Activated CD4-positive, alpha-beta T cell treated with anti-CD3 and anti-CD28 coated beads, Interleukin-2, amount 10 ng/mL, durations not matched to agents 24 days and 14 days (primary cell): ENCODE data around the gene FARSA. TPM values are rescaled to one million over a fixed set of nuclear protein-coding genes. Genes with fewer than 3 reads are reported as not detected.
"Not testable (repeated sequence)": the region's sequence is repeated elsewhere in the genome, so short reads cannot be mapped to it uniquely, and the experiment has no call there.

Experiments used
- DNase-seq: peaks from one replicate; pipeline ENCODE4 v3.0.0; 2022
- H3K27ac Mint-ChIP-seq: one replicate; pipeline ENCODE4 v1.8.0; 2022; ENCODE audit warnings: mild to moderate bottlenecking, mixed read lengths
- H3K27me3 Mint-ChIP-seq: one replicate; pipeline ENCODE4 v1.8.0; 2022; ENCODE audit warnings: mixed read lengths
- H3K36me3 Mint-ChIP-seq: one replicate; pipeline ENCODE4 v1.8.0; 2022; ENCODE audit warnings: low read depth, mild to moderate bottlenecking, mixed read lengths
- H3K4me1 Mint-ChIP-seq: one replicate; pipeline ENCODE4 v1.8.0; 2021; ENCODE audit warnings: mixed read lengths
- H3K4me3 Mint-ChIP-seq: one replicate; pipeline ENCODE4 v1.8.0; 2022; ENCODE audit warnings: mild to moderate bottlenecking, moderate library complexity, mixed read lengths
- H3K9me3 Mint-ChIP-seq: one replicate; pipeline ENCODE4 v1.8.0; 2021; ENCODE audit warnings: mixed read lengths
- intact Hi-C: fragments of 100-400 bp; cut with micrococcal nuclease; formaldehyde crosslinking; loops from one replicate; pipeline ENCODE4 v1.15.1; 2023
- total RNA-seq: library from RNA; stranded (reverse); gene quantifications from 2 replicates; pipeline ENCODE4 v1.2.3, GENCODE V29; 2022

FARSA gene
- total RNA-seq, 1 donor from 2014 or later: 202 TPM

DNA sequence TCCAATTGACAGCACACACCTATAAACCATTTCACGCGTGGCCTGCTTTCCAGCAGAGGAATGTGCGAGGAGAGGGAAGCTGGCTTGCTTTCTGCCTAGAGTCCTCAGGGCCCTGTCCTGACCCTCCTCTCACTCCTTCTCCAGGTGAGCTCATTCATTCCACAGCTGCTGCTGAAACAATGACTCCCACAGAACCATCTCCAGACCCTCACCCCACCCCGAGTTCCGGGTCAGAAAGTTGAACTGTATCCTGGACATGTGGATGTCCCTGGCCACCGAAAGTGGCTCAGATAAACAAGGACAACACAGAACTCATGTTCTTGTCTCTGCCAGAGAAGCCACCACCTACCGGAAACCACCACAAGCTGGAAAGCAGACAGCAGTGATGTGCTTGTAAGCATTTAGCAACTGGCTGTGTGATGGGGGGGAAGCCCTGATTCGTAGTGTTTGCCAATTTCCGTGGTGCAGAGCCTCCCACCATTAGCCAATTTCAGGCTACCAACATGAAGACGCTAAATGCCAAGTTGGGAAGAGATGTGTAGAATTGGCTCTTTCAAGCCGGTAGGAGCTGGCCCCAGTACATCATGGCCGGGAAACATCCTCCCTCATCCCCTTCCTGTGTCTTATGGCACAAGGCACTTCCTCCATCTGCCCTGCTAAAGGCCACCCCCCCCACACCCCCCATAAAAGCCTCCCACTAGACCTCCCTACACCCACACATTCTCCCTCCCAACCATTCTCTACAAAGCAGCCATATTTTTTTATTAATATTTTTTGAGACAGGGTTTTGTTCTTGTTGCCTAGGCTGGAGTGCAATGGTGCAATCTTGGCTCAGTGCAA, 19.4 kb downstream of the FARSA start:
- DNase-seq: peak; percentile 88
- peak overlapping the region; percentile 91 for H3K27ac Mint-ChIP-seq
- peaks cover under 1% of the 10 kb centered on the region for H3K36me3 Mint-ChIP-seq
- H3K4me3 Mint-ChIP-seq: peak overlapping the region; percentile 65
- peaks cover 24% of the 10 kb centered on the region for H3K4me1 Mint-ChIP-seq
- H3K27me3 Mint-ChIP-seq: peaks cover under 1% of the 10 kb centered on the region
- H3K9me3 Mint-ChIP-seq: no peaks in the 10 kb centered on the region
- intact Hi-C loops: loop anchor here (10.0 kb wide), 1 partner anchor 1611 kb away; the partner anchor contains the start of gene TECR

DNA sequence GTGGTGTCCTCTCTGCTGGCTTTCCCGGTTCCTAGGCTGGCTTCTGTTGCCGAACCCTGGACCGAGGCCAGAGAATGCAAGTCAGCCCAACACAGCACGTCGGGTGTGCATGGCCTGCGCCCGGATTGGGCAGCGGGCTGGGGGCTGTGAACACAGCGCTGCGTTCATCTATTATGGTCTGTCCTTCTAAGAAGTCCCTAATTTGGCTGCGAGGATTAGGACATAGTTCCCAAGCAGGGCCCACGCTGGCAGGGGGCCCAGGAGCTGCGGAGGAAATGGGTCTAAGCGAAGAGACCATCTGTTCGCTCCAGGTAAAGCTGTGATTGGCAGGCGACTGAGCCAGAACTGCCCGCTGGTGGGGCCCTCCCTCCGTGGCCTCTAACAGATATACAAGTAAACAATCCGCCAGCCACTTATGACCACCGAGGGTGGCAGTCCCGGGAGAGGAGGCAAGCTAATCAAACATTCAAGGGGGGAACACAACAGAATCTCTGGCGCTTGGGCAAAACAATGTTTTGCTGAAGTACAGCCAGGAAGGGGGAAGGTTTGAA, 20.4 kb downstream of the FARSA start:
- peak overlapping the region; percentile 70 for H3K27ac Mint-ChIP-seq
- H3K27me3 Mint-ChIP-seq: no peaks in the 10 kb centered on the region
- no peak overlapping the region for H3K4me3 Mint-ChIP-seq
- H3K36me3 Mint-ChIP-seq: no peaks in the 10 kb centered on the region
- intact Hi-C loops: loop anchor here (10.0 kb wide), 1 partner anchor 1612 kb away; the partner anchor contains the start of gene TECR
- DNase-seq: no peak
- peaks cover 16% of the 10 kb centered on the region for H3K4me1 Mint-ChIP-seq
- no peaks in the 10 kb centered on the region for H3K9me3 Mint-ChIP-seq

DNA sequence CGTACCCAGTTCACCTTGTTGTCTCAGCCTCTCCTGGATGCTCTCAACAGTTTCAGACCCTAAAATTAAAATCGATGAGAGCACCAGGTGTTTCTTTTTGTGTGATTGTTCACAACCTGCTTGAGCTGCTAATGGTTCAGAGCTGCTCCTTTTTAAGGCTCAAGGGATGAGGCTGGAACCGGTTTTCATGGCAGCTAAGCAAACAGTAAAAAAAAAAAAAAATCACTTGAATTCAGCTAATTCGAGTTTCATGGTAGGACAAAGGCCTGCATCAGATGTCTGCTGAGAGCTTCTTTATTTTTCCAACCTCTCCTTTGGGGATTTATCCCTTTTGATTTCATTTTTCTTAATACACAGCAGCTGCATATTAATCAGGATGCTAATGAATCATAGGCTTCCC, 20.9 kb downstream of the FARSA start:
- intact Hi-C loops: loop anchor here (10.0 kb wide), 1 partner anchor 1612 kb away; the partner anchor contains the start of gene TECR
- Mint-ChIP-seq H3K27me3 (no peaks in the 10 kb centered on the region), H3K4me3 (no peak overlapping the region), H3K9me3 (no peaks in the 10 kb centered on the region), H3K4me1 (peaks cover 16% of the 10 kb centered on the region), H3K36me3 (no peaks in the 10 kb centered on the region), H3K27ac (no peak overlapping the region)
- no peak for DNase-seq

DNA sequence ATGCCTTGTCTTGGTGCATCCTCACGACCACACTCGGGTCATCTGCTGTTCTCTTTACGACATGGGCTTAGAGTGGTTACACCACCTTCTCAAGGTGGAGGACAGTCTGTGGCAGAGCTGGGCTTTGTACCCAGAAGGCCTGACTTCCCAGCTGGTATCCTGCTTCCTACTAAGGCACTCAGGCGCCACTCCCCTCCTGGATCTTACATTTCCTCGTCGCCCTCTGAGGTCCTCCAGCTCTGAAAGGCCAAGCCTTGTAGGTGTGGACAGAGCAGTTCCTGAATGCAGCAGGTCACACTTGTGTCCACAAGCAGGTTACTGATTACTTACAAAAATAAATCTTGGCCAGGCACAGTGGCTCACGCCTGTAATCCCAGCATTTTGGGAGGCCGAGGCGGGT, 26.3 kb downstream of the FARSA start:
- H3K27me3 Mint-ChIP-seq: no peaks in the 10 kb centered on the region
- intact Hi-C loops: no loop called here
- H3K27ac Mint-ChIP-seq: no peak overlapping the region
- no peak for DNase-seq
- H3K9me3 Mint-ChIP-seq: no peaks in the 10 kb centered on the region
- no peak overlapping the region for H3K4me3 Mint-ChIP-seq
- H3K4me1 Mint-ChIP-seq: no peaks in the 10 kb centered on the region
- H3K36me3 Mint-ChIP-seq: no peaks in the 10 kb centered on the region

DNA sequence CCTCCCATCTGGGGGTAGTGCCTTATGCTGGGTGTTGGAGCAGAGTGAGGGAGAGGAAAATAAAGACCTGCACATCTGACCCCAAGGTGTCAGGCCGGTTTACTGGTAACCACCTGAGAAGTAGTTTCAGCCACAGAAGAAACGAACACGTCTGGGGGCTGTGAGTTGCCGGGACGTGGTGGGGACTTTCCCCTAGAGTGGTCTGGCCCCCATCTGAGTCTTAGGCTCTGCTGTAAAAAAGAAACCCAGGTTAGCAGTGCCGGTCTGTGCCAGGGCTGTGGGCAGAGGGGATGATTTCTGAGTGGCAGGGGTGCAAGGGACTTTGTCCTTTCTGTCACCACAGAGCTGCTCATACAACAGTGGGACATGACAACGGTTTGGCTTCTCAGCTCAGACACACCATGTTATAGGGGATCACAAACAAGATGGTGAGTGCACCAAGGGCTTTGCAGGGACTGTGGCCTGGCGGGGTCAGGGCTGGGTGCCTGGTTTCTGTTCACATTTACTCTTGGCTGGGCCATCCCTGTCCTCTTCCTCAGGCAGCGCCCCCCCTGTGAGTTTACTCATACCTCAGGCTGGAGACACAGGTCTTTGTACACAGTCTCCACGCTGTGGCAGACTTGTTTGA, 33.5 kb downstream of the FARSA start:
- DNase-seq: no peak
- no peaks in the 10 kb centered on the region for H3K27me3 Mint-ChIP-seq
- H3K9me3 Mint-ChIP-seq: no peaks in the 10 kb centered on the region
- H3K4me1 Mint-ChIP-seq: no peaks in the 10 kb centered on the region
- H3K36me3 Mint-ChIP-seq: peaks cover 22% of the 10 kb centered on the region
- intact Hi-C loops: no loop called here
- no peak overlapping the region for H3K27ac Mint-ChIP-seq
- no peak overlapping the region for H3K4me3 Mint-ChIP-seq

DNA sequence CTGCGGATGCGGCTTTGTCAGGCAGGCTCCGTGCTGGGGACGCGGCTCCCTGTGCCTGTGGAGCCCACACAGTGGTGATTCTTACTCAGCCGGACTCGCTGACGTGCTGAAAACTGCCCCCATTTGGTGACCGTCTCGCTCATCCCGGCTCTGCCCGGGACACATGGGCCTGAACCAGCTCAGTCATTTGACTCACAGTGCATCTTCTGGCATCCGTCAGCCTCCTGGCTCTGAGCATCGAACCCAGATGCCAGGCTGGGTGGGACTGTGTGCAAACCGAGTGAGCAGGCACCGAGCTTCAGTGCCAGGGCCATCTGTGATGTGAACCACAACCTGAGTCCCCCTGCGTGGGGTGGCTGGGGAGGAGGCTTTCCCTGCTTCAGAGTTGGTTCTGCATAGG, 37.1 kb downstream of the FARSA start:
- Mint-ChIP-seq H3K36me3 (peaks cover 37% of the 10 kb centered on the region), H3K27me3 (no peaks in the 10 kb centered on the region), H3K4me3 (no peak overlapping the region), H3K4me1 (peaks cover 7% of the 10 kb centered on the region), H3K9me3 (no peaks in the 10 kb centered on the region), H3K27ac (no peak overlapping the region)
- no peak for DNase-seq
- intact Hi-C loops: no loop called here

DNA sequence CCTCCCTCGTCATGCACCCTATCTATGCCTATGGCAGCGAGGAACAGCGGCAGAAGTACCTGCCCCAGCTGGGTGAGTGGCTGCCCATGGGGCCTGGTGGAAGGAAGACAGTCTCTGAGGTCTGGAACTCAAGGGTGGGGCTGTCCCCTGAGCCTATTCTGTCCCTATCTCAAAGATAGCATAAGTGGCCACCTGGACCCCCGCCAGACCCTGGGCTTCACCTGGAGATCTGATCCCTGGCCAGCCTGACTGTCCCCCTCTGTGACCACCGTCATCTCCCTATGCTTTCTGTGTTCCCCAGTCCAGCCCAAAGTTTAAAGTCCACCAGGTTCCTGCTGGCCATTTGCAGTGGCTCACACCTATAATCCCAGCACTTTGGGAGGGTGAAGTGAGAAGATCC, 39.9 kb downstream of the FARSA start:
- Mint-ChIP-seq H3K4me3 (peak overlapping the region; percentile 99), H3K36me3 (peaks cover 29% of the 10 kb centered on the region), H3K9me3 (no peaks in the 10 kb centered on the region), H3K4me1 (peaks cover 18% of the 10 kb centered on the region), H3K27me3 (no peaks in the 10 kb centered on the region), H3K27ac (no peak overlapping the region)
- no peak for DNase-seq
- intact Hi-C loops: no loop called here

DNA sequence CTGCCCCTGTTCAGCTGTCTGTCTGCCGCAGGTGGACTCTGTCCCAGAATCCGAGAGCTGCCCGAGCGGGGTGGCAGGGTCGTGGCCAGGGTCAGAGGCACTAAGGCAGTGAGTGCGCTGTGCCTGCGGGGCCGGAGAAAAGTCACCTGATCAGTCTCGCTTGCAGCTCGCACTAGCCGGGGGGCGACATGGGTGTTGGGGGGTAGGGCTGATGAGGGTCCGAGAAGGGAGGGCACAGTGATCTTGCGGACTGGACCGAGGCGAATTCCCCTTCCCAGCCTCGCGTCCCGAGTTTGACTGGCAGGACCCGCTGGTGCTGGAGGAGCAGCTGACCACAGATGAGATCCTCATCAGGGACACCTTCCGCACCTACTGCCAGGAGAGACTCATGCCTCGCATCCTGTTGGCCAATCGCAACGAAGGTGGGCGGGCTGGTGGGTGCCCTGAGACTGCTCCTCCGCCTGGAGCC, 41.9 kb downstream of the FARSA start:
- intact Hi-C loops: loop anchor here (1.0 to 2.0 kb wide), 3 partner anchors 27 to 65 kb away; partner anchors contain the start of genes FARSA, GADD45GIP1 and SYCE2
- no peaks in the 10 kb centered on the region for H3K9me3 Mint-ChIP-seq
- peak overlapping the region; percentile 99 for H3K4me3 Mint-ChIP-seq

DNA sequence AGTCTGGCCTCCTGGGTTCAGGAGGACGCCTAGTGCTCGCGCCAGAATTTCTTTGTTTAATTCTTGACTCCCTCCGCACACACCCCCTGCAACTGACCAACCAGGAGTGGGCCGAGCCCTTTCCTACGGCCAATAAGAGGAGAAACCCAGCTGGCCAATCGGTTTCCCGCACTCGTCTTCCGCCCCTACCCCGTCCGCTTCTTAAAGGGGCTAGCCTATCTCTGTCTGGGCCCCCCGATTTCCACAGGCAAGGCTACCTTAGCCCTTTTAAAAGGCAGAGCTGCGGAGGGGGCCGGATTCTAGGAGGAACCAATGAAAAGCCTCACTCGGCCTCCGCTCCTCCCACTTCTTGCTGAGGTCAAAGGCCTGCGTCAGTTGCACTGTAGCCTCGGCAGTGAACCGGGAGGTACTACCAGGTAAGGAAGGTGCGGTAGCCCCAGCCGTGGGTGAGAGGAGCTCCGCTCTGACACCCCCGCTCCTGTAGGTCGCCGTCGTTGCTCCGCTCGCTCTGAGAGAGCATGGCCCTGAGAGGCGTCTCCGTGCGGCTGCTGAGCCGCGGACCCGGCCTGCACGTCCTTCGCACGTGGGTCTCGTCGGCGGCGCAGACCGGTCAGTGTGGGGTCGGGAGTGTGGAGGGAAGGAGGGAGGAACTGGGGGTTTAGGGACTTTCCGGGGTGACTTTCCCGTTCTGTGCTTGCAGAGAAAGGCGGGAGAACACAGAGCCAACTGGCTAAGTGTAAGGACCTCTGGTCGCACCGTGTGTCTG, 42.5 kb downstream of the FARSA start, which contains the start of gene GCDH:
Gene GCDH (plus strand): TSS at position 374 of the 766 bp plus-strand sequence. CDS start 145 bp downstream, at position 519.
- peak within 1 kb of the TSS; percentile 99 for H3K4me3 Mint-ChIP-seq
- H3K27me3 Mint-ChIP-seq: peaks cover 7% of the 10 kb centered on the region
- peaks cover 22% of the 10 kb centered on the region for H3K36me3 Mint-ChIP-seq
- intact Hi-C loops: loop anchor here (1.0 to 2.0 kb wide), 3 partner anchors 28 to 66 kb away; partner anchors contain the start of genes FARSA, GADD45GIP1 and SYCE2
- DNase-seq: peak; percentile 98
- no peaks in the 10 kb centered on the region for H3K9me3 Mint-ChIP-seq
- peak within 1 kb of the TSS; percentile 90 for H3K27ac Mint-ChIP-seq
- peaks cover 24% of the 10 kb centered on the region for H3K4me1 Mint-ChIP-seq

More for the DNA sequence above, 41.9 kb downstream of the FARSA start:
- DNase-seq: no peak
- H3K27ac Mint-ChIP-seq: peak overlapping the region; percentile 90
- peaks cover 3% of the 10 kb centered on the region for H3K27me3 Mint-ChIP-seq
- H3K36me3 Mint-ChIP-seq: peaks cover 22% of the 10 kb centered on the region
- peaks cover 19% of the 10 kb centered on the region for H3K4me1 Mint-ChIP-seq

DNA sequence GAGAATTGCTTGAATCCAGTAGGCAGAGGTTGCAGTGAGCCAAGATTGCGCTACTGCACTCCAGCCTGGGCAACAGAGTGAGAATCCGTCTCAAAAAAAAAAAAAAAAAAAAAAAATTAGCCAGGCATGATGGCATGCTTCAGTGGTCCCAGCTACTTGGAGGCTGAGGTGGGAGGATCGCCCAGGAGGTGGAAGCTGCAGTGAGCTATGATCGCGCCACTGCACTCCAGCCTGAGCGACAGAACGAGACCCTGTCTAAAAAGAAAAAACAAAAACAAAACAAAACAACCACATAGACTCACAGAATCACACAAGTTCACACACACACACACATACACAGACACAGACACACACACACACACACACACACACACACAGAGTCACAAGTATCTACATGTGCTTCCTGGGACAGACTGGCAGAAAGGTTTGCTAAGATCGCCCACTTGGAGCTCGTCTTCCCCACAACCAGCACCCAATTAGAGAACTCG, 43.2 kb downstream of the FARSA start:
- intact Hi-C loops: loop anchor here (2.0 kb wide), 2 partner anchors 28 to 66 kb away; partner anchors contain the start of genes GADD45GIP1 and SYCE2
- H3K27me3 Mint-ChIP-seq, DNase-seq, H3K9me3 Mint-ChIP-seq: not testable (repeated sequence)
- peaks cover 24% of the 10 kb centered on the region for H3K4me1 Mint-ChIP-seq
- peak overlapping the region; percentile 90 for H3K27ac Mint-ChIP-seq
- peaks cover 22% of the 10 kb centered on the region for H3K36me3 Mint-ChIP-seq
- H3K4me3 Mint-ChIP-seq: peak overlapping the region; percentile 99

DNA sequence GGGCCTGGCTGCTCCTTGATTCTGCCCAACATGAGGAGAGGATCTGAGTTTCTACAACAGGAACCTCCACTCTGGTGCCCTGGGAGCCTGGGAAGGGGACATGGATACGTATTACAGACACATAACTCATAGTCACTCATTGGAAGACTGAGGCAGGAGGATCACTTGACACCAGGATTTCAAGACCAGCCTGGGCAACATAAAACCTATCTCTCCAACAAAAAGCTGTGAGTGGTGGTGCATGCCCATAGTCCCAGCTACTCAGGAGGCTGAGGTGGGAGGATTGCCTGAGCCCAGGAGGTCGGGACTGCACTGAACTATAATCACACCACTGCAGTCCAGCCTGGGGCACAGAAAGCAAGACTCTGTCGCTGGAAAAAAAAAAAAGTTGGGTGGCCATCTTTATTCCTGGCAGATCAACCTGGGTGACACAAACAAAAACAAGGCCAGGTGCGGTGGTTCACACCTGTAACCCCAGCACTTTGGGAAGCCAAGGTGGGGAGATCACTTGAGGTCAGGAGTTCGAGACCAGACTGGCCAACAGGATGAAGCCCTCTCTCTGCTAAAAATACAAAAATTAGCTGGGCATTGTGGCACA, 45.4 kb downstream of the FARSA start:
- peaks cover 7% of the 10 kb centered on the region for H3K27me3 Mint-ChIP-seq
- no peak overlapping the region for H3K27ac Mint-ChIP-seq
- peaks cover 29% of the 10 kb centered on the region for H3K4me1 Mint-ChIP-seq
- no peak for DNase-seq
- no peak overlapping the region for H3K4me3 Mint-ChIP-seq
- no peaks in the 10 kb centered on the region for H3K9me3 Mint-ChIP-seq
- intact Hi-C loops: no loop called here
- peaks cover 10% of the 10 kb centered on the region for H3K36me3 Mint-ChIP-seq

DNA sequence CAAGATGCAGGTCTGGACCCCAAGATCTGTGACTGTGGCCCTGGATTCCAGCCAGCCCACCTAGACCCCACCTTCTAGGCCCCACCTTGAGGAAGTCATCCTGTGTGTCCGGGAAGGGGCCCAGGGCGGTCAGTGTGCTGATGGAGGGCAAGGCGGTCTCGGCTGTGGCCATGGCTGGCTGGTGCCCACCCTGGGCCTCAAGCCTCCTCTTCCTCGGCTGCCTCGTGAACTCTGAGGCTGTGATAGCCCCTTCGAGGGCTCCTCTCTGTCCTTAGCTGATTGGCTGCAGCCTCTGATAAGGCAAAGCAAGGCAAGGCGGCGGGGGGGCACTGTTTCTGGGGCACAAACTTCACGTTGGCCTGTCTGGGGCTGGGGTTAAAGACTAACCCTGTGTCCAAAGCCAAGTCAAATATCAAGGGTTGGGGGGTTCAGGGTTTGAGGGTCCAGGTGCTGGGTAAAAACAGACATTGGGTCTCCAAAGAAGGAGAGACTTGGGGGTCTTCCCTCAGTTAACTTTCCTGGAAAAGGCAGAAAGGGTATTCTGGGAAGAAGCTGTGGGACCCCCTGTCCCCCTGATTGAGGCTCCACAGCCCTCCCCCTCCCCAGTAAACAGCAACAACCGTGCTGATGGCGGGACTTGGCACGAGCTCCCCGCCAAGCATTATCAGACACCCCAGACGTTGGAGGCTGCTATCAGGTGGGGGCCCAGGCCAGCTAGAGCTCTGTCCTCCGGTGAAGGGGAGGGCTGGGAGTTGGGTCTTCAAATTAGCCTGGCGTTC, 46.4 kb downstream of the FARSA start, which contains the start of gene KLF1:
Gene KLF1 (minus strand): TSS at position 233 of the 779 bp plus-strand sequence. CDS start 61 bp downstream, at position 172.
- intact Hi-C loops: no loop called here

More for the DNA sequence above, 46.4 kb downstream of the FARSA start, which contains the start of gene KLF1:
- Mint-ChIP-seq H3K4me1 (peaks cover 29% of the 10 kb centered on the region), H3K27ac (peak within 1 kb of the TSS; percentile 47), H3K9me3 (no peaks in the 10 kb centered on the region), H3K27me3 (peaks cover 7% of the 10 kb centered on the region), H3K4me3 (peak within 1 kb of the TSS; percentile 67), H3K36me3 (peaks cover 10% of the 10 kb centered on the region)
- no peak for DNase-seq
